Measurements from ENCODE around the gene LACRT. TPM values are rescaled to one million over a fixed set of nuclear protein-coding genes. Genes with fewer than 3 reads are reported as not detected.
A peak's percentile ranks its signal among the peaks of the same experiment; 100 is the strongest.

LACRT gene
- total and polyA plus RNA-seq, 2 experiments from 2014 or later, result not detected

DNA sequence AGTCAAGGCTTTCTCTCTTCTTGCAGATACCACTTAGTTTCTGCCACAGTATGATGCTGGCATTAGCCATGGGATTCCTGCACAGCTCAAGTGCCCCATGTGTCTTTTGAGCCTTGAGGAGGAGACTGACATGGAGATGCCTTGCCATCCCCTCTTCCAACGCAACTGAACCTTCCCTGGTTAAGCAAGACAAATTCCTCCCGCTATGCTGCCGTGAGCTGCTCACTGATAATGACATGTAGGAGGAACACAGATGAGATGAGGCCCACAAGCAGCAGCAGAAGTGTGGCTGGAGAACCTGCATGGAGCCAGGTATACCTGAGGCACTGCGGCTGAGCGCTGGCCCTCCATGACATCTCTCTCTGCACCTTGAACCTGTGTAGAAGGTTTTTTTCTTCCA, 30.8 kb downstream of the LACRT start:
- Histone ChIP-seq H4K20me1 (ENCODE audit: insufficient read depth, poor library complexity, severe bottlenecking) (no peaks in the 10 kb centered on the region), H3K9me2 (replicated peaks; ENCODE audit: insufficient read depth) (no peaks in the 10 kb centered on the region), H3K4me3 (no peak overlapping the region), H3K4me1 (ENCODE audit: insufficient read depth) (no peaks in the 10 kb centered on the region), H3K27me3 (peaks cover 18% of the 10 kb centered on the region), H3K27ac (no peak overlapping the region), H3K79me2 (no peaks in the 10 kb centered on the region), H3K9me3 (ENCODE audit: low read depth) (no peaks in the 10 kb centered on the region), H3K4me2 (no peak overlapping the region), H3K36me3 (replicated peaks; ENCODE audit: insufficient read depth, low read depth) (no peaks in the 10 kb centered on the region), H2AFZ (no peak overlapping the region)
- TF ChIP-seq, protein P1, sequence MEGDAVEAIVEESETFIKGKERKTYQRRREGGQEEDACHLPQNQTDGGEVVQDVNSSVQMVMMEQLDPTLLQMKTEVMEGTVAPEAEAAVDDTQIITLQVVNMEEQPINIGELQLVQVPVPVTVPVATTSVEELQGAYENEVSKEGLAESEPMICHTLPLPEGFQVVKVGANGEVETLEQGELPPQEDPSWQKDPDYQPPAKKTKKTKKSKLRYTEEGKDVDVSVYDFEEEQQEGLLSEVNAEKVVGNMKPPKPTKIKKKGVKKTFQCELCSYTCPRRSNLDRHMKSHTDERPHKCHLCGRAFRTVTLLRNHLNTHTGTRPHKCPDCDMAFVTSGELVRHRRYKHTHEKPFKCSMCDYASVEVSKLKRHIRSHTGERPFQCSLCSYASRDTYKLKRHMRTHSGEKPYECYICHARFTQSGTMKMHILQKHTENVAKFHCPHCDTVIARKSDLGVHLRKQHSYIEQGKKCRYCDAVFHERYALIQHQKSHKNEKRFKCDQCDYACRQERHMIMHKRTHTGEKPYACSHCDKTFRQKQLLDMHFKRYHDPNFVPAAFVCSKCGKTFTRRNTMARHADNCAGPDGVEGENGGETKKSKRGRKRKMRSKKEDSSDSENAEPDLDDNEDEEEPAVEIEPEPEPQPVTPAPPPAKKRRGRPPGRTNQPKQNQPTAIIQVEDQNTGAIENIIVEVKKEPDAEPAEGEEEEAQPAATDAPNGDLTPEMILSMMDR (IDR thresholded peaks at IDR 0.05; ENCODE audit: poor library complexity), result no peak
- TF ChIP-seq EZH2 (IDR thresholded peaks at IDR 0.05; ENCODE audit: borderline replicate concordance) (no peak), EZH2phosphoT487 (IDR thresholded peaks at IDR 0.05; ENCODE audit: low read depth, severe bottlenecking, unreplicated experiment) (no peak)
- DNase-seq (ENCODE audit: low spot score), result no peak
- 88% methylated on average over 5 of the region's 5 CpGs for WGBS (ENCODE audit: low lambda C conversion rate, missing lambda C conversion rate)

DNA sequence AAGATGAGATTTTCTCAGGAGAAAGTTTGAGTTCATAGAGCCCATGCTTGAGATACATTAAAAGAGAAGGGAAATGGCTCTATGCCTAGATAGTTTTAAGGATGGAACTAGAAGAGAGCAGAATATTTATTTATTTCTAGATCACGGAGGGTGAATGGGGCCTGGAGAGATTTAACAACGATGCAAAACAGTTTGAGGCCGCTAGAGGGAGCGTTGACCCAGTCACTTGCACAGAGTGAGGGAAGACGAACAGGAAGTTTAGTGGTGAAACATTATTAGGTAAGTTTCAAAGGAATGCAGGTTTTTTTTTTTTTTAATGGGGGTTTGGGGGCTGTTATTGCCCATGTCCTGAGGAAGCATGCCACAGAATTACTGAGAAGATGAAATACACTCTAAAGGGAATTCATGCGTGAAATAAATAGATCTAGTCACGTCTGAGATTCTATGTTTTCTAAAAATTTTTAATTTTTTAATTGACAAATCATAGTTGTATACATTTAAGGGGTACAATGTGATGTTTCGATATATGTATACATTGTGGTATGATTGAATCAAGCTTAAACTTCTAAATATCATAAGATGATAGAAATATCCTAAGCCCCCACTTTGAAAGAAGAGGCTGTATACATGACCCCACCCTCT, 31.4 kb downstream of the LACRT start:
- no peaks in the 10 kb centered on the region for H4K20me1 ChIP-seq (ENCODE audit: insufficient read depth, poor library complexity, severe bottlenecking)
- H3K9me2 ChIP-seq (replicated peaks; ENCODE audit: insufficient read depth), result no peaks in the 10 kb centered on the region
- H3K27ac ChIP-seq, result no peak overlapping the region
- H2AFZ ChIP-seq, result no peak overlapping the region
- H3K4me3 ChIP-seq, result no peak overlapping the region
- no peaks in the 10 kb centered on the region for H3K79me2 ChIP-seq
- H3K36me3 ChIP-seq (replicated peaks; ENCODE audit: insufficient read depth, low read depth), result no peaks in the 10 kb centered on the region
- no peaks in the 10 kb centered on the region for H3K4me1 ChIP-seq (ENCODE audit: insufficient read depth)
- DNase-seq (ENCODE audit: low spot score), result peak; percentile 73
- 37% methylated on average over 8 of the region's 8 CpGs for WGBS (ENCODE audit: low lambda C conversion rate, missing lambda C conversion rate)
- H3K4me2 ChIP-seq, result no peak overlapping the region
- no peak for TF ChIP-seq EZH2 (IDR thresholded peaks at IDR 0.05; ENCODE audit: borderline replicate concordance)
- TF ChIP-seq EZH2phosphoT487 (IDR thresholded peaks at IDR 0.05; ENCODE audit: low read depth, severe bottlenecking, unreplicated experiment), result no peak
- TF ChIP-seq, protein P1 (IDR thresholded peaks at IDR 0.05; ENCODE audit: poor library complexity), result peak; percentile 72
- peaks cover 12% of the 10 kb centered on the region for H3K27me3 ChIP-seq
- no peaks in the 10 kb centered on the region for H3K9me3 ChIP-seq (ENCODE audit: low read depth)

DNA sequence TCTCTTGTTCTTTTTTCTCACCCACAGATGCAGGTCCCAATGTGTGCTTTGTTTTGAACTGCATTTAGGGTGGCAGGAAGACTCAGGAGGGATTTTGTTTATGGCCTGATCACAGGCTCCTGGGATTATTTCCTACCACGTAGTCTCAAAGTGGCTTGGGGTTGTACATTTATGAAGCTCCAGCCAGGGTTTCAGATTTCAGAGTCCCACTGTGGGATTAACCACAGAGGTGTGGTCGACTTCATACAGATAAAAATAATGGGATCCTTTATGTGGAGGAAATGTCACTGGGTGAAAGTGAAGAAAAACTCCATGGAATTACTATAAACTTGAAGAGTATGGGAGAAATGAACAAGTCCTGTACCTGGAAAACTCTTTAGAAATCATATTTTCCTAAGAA, 32.0 kb downstream of the LACRT start:
- Histone ChIP-seq H3K9me3 (ENCODE audit: low read depth) (no peaks in the 10 kb centered on the region), H2AFZ (no peak overlapping the region), H3K4me1 (ENCODE audit: insufficient read depth) (no peaks in the 10 kb centered on the region), H3K36me3 (replicated peaks; ENCODE audit: insufficient read depth, low read depth) (no peaks in the 10 kb centered on the region), H3K27ac (no peak overlapping the region), H3K27me3 (peaks cover 12% of the 10 kb centered on the region), H3K79me2 (no peaks in the 10 kb centered on the region), H3K9me2 (replicated peaks; ENCODE audit: insufficient read depth) (no peaks in the 10 kb centered on the region), H4K20me1 (ENCODE audit: insufficient read depth, poor library complexity, severe bottlenecking) (no peaks in the 10 kb centered on the region), H3K4me2 (no peak overlapping the region), H3K4me3 (no peak overlapping the region)
- WGBS (ENCODE audit: low lambda C conversion rate, missing lambda C conversion rate), result 34% methylated on average over 2 of the region's 2 CpGs
- no peak for DNase-seq (ENCODE audit: low spot score)
- TF ChIP-seq EZH2phosphoT487 (IDR thresholded peaks at IDR 0.05; ENCODE audit: low read depth, severe bottlenecking, unreplicated experiment) (no peak), EZH2 (IDR thresholded peaks at IDR 0.05; ENCODE audit: borderline replicate concordance) (no peak)
- TF ChIP-seq, protein P1 (IDR thresholded peaks at IDR 0.05; ENCODE audit: poor library complexity), result no peak
